ENCODE results near the gene CYB561D1. TPM values are rescaled to one million over a fixed set of nuclear protein-coding genes. Genes with fewer than 3 reads are reported as not detected.
"Not testable (repeated sequence)": the region's sequence is repeated elsewhere in the genome, so short reads cannot be mapped to it uniquely, and the experiment has no call there.

The CYB561D1 gene
- 4.0 TPM for total RNA-seq
- polyA plus RNA-seq, result 9.4 TPM

GRCh38 chr1:109493805-109494539 is at the start of gene CYB561D1:
Gene CYB561D1 (plus strand): TSS chr1:109494094. CDS start chr1:109494140, 46 bp downstream.
- Histone ChIP-seq H3K36me3 (ENCODE audit: insufficient read depth) (no peaks in the 10 kb centered on the region), H3K4me1 (ENCODE audit: insufficient read depth) (no peaks in the 10 kb centered on the region), H3K27ac (ENCODE audit: low read depth) (peak within 1 kb of the TSS; percentile 26), H3K4me3 (ENCODE audit: low read depth, low read length) (peak within 1 kb of the TSS; percentile 69)
- no peak for DNase-seq (ENCODE audit: extremely low spot score)
- under 1% methylated on average over 44 of the region's 44 CpGs for WGBS

- 75% methylated on average over 1 of the region's 1 CpG for WGBS
- H3K27ac ChIP-seq (ENCODE audit: low read depth), result no peak overlapping the region
- DNase-seq (ENCODE audit: extremely low spot score), result no peak
- no peaks in the 10 kb centered on the region for H3K4me1 ChIP-seq (ENCODE audit: insufficient read depth)
- H3K4me3 ChIP-seq (ENCODE audit: low read depth, low read length), result no peak overlapping the region
- no peaks in the 10 kb centered on the region for H3K36me3 ChIP-seq (ENCODE audit: insufficient read depth)
These were observed 49.5 kb upstream of the CYB561D1 start for GRCh38 chr1:109444346-109444745.

GRCh38 chr1:109445949-109446695 is 47.8 kb upstream of the CYB561D1 start:
- H3K4me1 ChIP-seq (ENCODE audit: insufficient read depth); H3K27ac ChIP-seq (ENCODE audit: low read depth); H3K4me3 ChIP-seq (ENCODE audit: low read depth, low read length); DNase-seq (ENCODE audit: extremely low spot score); H3K36me3 ChIP-seq (ENCODE audit: insufficient read depth): not testable (repeated sequence)
- 51% methylated on average over 11 of the region's 11 CpGs for WGBS

GRCh38 chr1:109447524-109447923 is 46.4 kb upstream of the CYB561D1 start:
- Histone ChIP-seq H3K27ac (ENCODE audit: low read depth) (no peak overlapping the region), H3K4me3 (ENCODE audit: low read depth, low read length) (no peak overlapping the region), H3K4me1 (ENCODE audit: insufficient read depth) (no peaks in the 10 kb centered on the region), H3K36me3 (ENCODE audit: insufficient read depth) (no peaks in the 10 kb centered on the region)
- DNase-seq (ENCODE audit: extremely low spot score), result no peak
- WGBS, result 67% methylated on average over 4 of the region's 4 CpGs

- WGBS, result 96% methylated on average over 1 of the region's 1 CpG
- Histone ChIP-seq H3K4me3 (ENCODE audit: low read depth, low read length) (no peak overlapping the region), H3K4me1 (ENCODE audit: insufficient read depth) (no peaks in the 10 kb centered on the region), H3K36me3 (ENCODE audit: insufficient read depth) (no peaks in the 10 kb centered on the region), H3K27ac (ENCODE audit: low read depth) (no peak overlapping the region)
- DNase-seq (ENCODE audit: extremely low spot score), result no peak
These were observed 39.3 kb upstream of the CYB561D1 start for GRCh38 chr1:109454497-109455133.

GRCh38 chr1:109457819-109458218 is 36.1 kb upstream of the CYB561D1 start:
- WGBS, result 86% methylated on average over 4 of the region's 4 CpGs
- H3K36me3 ChIP-seq (ENCODE audit: insufficient read depth), result no peaks in the 10 kb centered on the region

GRCh38 chr1:109466125-109466451 is 27.8 kb upstream of the CYB561D1 start:
- no peak overlapping the region for H3K27ac ChIP-seq (ENCODE audit: low read depth)
- H3K4me1 ChIP-seq (ENCODE audit: insufficient read depth), result no peaks in the 10 kb centered on the region
- peak overlapping the region; percentile 68 for H3K4me3 ChIP-seq (ENCODE audit: low read depth, low read length)
- H3K36me3 ChIP-seq (ENCODE audit: insufficient read depth), result no peaks in the 10 kb centered on the region
- DNase-seq (ENCODE audit: extremely low spot score), result no peak
- WGBS, result 4% methylated on average over 24 of the region's 24 CpGs

More at GRCh38 chr1:109457819-109458218, 36.1 kb upstream of the CYB561D1 start:
- H3K27ac ChIP-seq (ENCODE audit: low read depth), result no peak overlapping the region
- no peaks in the 10 kb centered on the region for H3K4me1 ChIP-seq (ENCODE audit: insufficient read depth)
- no peak for DNase-seq (ENCODE audit: extremely low spot score)
- H3K4me3 ChIP-seq (ENCODE audit: low read depth, low read length), result no peak overlapping the region

- DNase-seq (ENCODE audit: extremely low spot score), result no peak
- Histone ChIP-seq H3K4me3 (ENCODE audit: low read depth, low read length) (peak within 1 kb of the TSS; percentile 68), H3K27ac (ENCODE audit: low read depth) (no peak within 1 kb of the TSS), H3K36me3 (ENCODE audit: insufficient read depth) (no peaks in the 10 kb centered on the region), H3K4me1 (ENCODE audit: insufficient read depth) (no peaks in the 10 kb centered on the region)
- WGBS, result under 1% methylated on average over 88 of the region's 88 CpGs
These were observed 27.2 kb upstream of the CYB561D1 start, which contains the start of gene SYPL2 for GRCh38 chr1:109466452-109467300. Gene SYPL2 (plus strand): TSS chr1:109466546. CDS start chr1:109466844, 298 bp downstream.

- no peaks in the 10 kb centered on the region for H3K4me1 ChIP-seq (ENCODE audit: insufficient read depth)
- H3K4me3 ChIP-seq (ENCODE audit: low read depth, low read length), result peak overlapping the region; percentile 68
- no peaks in the 10 kb centered on the region for H3K36me3 ChIP-seq (ENCODE audit: insufficient read depth)
- H3K27ac ChIP-seq (ENCODE audit: low read depth), result no peak overlapping the region
- no peak for DNase-seq (ENCODE audit: extremely low spot score)
- WGBS, result 19% methylated on average over 23 of the region's 23 CpGs
These were observed 26.6 kb upstream of the CYB561D1 start for GRCh38 chr1:109467301-109467777.

- 81% methylated on average over 1 of the region's 1 CpG for WGBS
These were observed 25.8 kb upstream of the CYB561D1 start for GRCh38 chr1:109468061-109468460.

GRCh38 chr1:109468903-109469302 is 25.0 kb upstream of the CYB561D1 start:
- Histone ChIP-seq H3K27ac (ENCODE audit: low read depth) (no peak overlapping the region), H3K36me3 (ENCODE audit: insufficient read depth) (no peaks in the 10 kb centered on the region), H3K4me3 (ENCODE audit: low read depth, low read length) (no peak overlapping the region), H3K4me1 (ENCODE audit: insufficient read depth) (no peaks in the 10 kb centered on the region)
- no peak for DNase-seq (ENCODE audit: extremely low spot score)
- WGBS, result 28% methylated on average over 2 of the region's 2 CpGs

More at GRCh38 chr1:109468061-109468460, 25.8 kb upstream of the CYB561D1 start:
- Histone ChIP-seq H3K36me3 (ENCODE audit: insufficient read depth) (no peaks in the 10 kb centered on the region), H3K4me3 (ENCODE audit: low read depth, low read length) (no peak overlapping the region), H3K4me1 (ENCODE audit: insufficient read depth) (no peaks in the 10 kb centered on the region), H3K27ac (ENCODE audit: low read depth) (no peak overlapping the region)
- DNase-seq (ENCODE audit: extremely low spot score), result no peak

- Histone ChIP-seq H3K27ac (ENCODE audit: low read depth) (no peak overlapping the region), H3K4me3 (ENCODE audit: low read depth, low read length) (no peak overlapping the region), H3K36me3 (ENCODE audit: insufficient read depth) (no peaks in the 10 kb centered on the region), H3K4me1 (ENCODE audit: insufficient read depth) (no peaks in the 10 kb centered on the region)
- WGBS, result 57% methylated on average over 6 of the region's 6 CpGs
- no peak for DNase-seq (ENCODE audit: extremely low spot score)
These were observed 23.6 kb upstream of the CYB561D1 start for GRCh38 chr1:109470245-109470644.

- WGBS, result 62% methylated on average over 3 of the region's 3 CpGs
- H3K27ac ChIP-seq (ENCODE audit: low read depth), result no peak overlapping the region
- no peak for DNase-seq (ENCODE audit: extremely low spot score)
These were observed 21.1 kb upstream of the CYB561D1 start for GRCh38 chr1:109472779-109473178.

More at GRCh38 chr1:109472779-109473178, 21.1 kb upstream of the CYB561D1 start:
- H3K4me1 ChIP-seq (ENCODE audit: insufficient read depth), result no peaks in the 10 kb centered on the region
- H3K4me3 ChIP-seq (ENCODE audit: low read depth, low read length), result no peak overlapping the region
- H3K36me3 ChIP-seq (ENCODE audit: insufficient read depth), result no peaks in the 10 kb centered on the region
